HTERT RPE-1 (cell line): ENCODE measurements around the gene MRI1.
"Not testable (repeated sequence)": the region's sequence is repeated elsewhere in the genome, so short reads cannot be mapped to it uniquely, and the experiment has no call there.

Experiments
- in situ Hi-C: fragments of 300-500 bp; cut with MboI; formaldehyde crosslinking; loops from 4 replicates; pipeline ENCODE4 v1.14.3; 2020; ENCODE audit warnings: low sequenced_read_pairs

The MRI1 gene

GRCh38 chr19:13793317-13793716 lies 29.0 kb downstream of the MRI1 start:
- in situ Hi-C loops: not testable (repeated sequence)

GRCh38 chr19:13794398-13794756 lies 30.1 kb downstream of the MRI1 start:
- in situ Hi-C loops: no loop called here

- in situ Hi-C loops: no loop called here
Observed at GRCh38 chr19:13794757-13795589, 30.7 kb downstream of the MRI1 start, which contains the start of gene ZSWIM4. ZSWIM4 (plus strand) TSS chr19:13795443; CDS start chr19:13795649, 206 bp downstream.

GRCh38 chr19:13795595-13796300 lies 31.4 kb downstream of the MRI1 start:
- in situ Hi-C loops: no loop called here

- in situ Hi-C loops: no loop called here
Observed at GRCh38 chr19:13796301-13797057, 32.2 kb downstream of the MRI1 start.

- in situ Hi-C loops: no loop called here
Observed at GRCh38 chr19:13797058-13797440, 32.7 kb downstream of the MRI1 start.

- in situ Hi-C loops: no loop called here
Observed at GRCh38 chr19:13797870-13798269, 33.5 kb downstream of the MRI1 start.

GRCh38 chr19:13799669-13800068 lies 35.3 kb downstream of the MRI1 start:
- in situ Hi-C loops: no loop called here

- in situ Hi-C loops: no loop called here
Observed at GRCh38 chr19:13803038-13803437, 38.7 kb downstream of the MRI1 start.

GRCh38 chr19:13804830-13805683 lies 40.7 kb downstream of the MRI1 start:
- in situ Hi-C loops: no loop called here

- in situ Hi-C loops: no loop called here
Observed at GRCh38 chr19:13806728-13807127, 42.4 kb downstream of the MRI1 start.

GRCh38 chr19:13807421-13808021 lies 43.2 kb downstream of the MRI1 start:
- in situ Hi-C loops: no loop called here

- in situ Hi-C loops: no loop called here
Observed at GRCh38 chr19:13808856-13809255, 44.5 kb downstream of the MRI1 start.

GRCh38 chr19:13812544-13812943 lies 48.2 kb downstream of the MRI1 start:
- in situ Hi-C loops: no loop called here

GRCh38 chr19:13813147-13813546 lies 48.8 kb downstream of the MRI1 start:
- in situ Hi-C loops: no loop called here

- in situ Hi-C loops: no loop called here
Observed at GRCh38 chr19:13814550-13814949, 50.2 kb downstream of the MRI1 start.

- in situ Hi-C loops: no loop called here
Observed at GRCh38 chr19:13817018-13817614, 52.8 kb downstream of the MRI1 start.

- in situ Hi-C loops: no loop called here
Observed at GRCh38 chr19:13817615-13818371, 53.5 kb downstream of the MRI1 start.

GRCh38 chr19:13819238-13819637 lies 54.9 kb downstream of the MRI1 start:
- in situ Hi-C loops: no loop called here
